K562 (cell line): ENCODE measurements around the gene PRPF8. TPM values are rescaled to one million over a fixed set of nuclear protein-coding genes. Genes with fewer than 3 reads are reported as not detected.
A peak's percentile ranks its signal among the peaks of the same experiment; 100 is the strongest.

Source experiments
- ATAC-seq: fragments of 200-7000 bp; cut with Tn5 transposase; 3 replicates; pipeline ENCODE4 v1.9.1; 2020; ENCODE audit warnings: moderate library complexity
- BruUV-seq: library from RNA; stranded (reverse); fragments of 400-500 nt; replicated peaks from 2 replicates; lab custom pipeline; 2021; lab: Mats Ljungman, UMichigan
- CTCF ChIA-PET: fragments of 300-600 bp; formaldehyde crosslinking; extraction: SDS; loops from one replicate; lab custom pipeline; 2021; ENCODE audit warnings: low intra/inter-chr PET ratio; lab: Yijun Ruan, JAX
- POLR2A ChIA-PET: fragments of 300-600, 350-650 bp; sonication (Branson Sonifier 250); formaldehyde crosslinking; extraction: SDS; loops from one replicate; lab custom pipeline; 2021; ENCODE audit warnings: antibody characterized with exemption, inconsistent platforms; lab: Yijun Ruan, JAX
- DNase-seq, 4 experiments: peaks; one replicate each; pipeline versions ENCODE4 v3.0.0 to v3.0.0-alpha.2; 2011 to 2018; ENCODE audit warnings: low spot score in 3 of 4, mixed read lengths in 3 of 4; ENCODE audit errors: extremely low read depth in 1 of 4
- FAIRE-seq: peaks from 2 replicates; lab custom pipeline; 2011; peaks lifted over from hg19 to GRCh38; lab: Jason Lieb, UNC
- H2AFZ ChIP-seq: 2 replicates; pipeline ENCODE4 v1.6.0; 2011; ENCODE audit warnings: low read depth, low read length, control low read depth, inconsistent platforms
- H3K27ac ChIP-seq: fragments of 200-600 bp; 3 replicates; pipeline ENCODE4 v1.8.0; 2011; ENCODE audit warnings: low read depth, mild to moderate bottlenecking, control low read depth, inconsistent platforms, low read length, moderate library complexity, mixed read lengths; ENCODE audit errors: extremely low read depth
- H3K27me3 ChIP-seq, 2 experiments: fragments of 300-600 bp in 1 of 2; 2 replicates in 1 of 2; 3 replicates in 1 of 2; pipeline versions ENCODE4 v1.6.0 to v1.8.0; 2011; ENCODE audit warnings: inconsistent platforms in 2 of 2, low read length in 2 of 2, mild to moderate bottlenecking in 1 of 2, mixed read lengths in 1 of 2, moderate library complexity in 1 of 2; ENCODE audit not compliant: control insufficient read depth in 2 of 2, insufficient read depth in 2 of 2
- H3K36me3 ChIP-seq: fragments of 300-600 bp; 3 replicates; pipeline ENCODE4 v1.8.0; 2011; ENCODE audit warnings: mild to moderate bottlenecking, low read length, inconsistent platforms; ENCODE audit not compliant: control insufficient read depth, insufficient read depth
- H3K4me1 ChIP-seq, 2 experiments: fragments of 200-600 bp in 1 of 2; replicated peaks in 1 of 2; 2 replicates in 1 of 2; 3 replicates in 1 of 2; pipeline versions ENCODE4 v1.5.1 to v1.8.0; 2011; ENCODE audit warnings: inconsistent platforms in 2 of 2, low read length in 2 of 2, mild to moderate bottlenecking in 1 of 2, mixed read lengths in 1 of 2, moderate library complexity in 1 of 2; ENCODE audit not compliant: control insufficient read depth in 2 of 2, insufficient read depth in 2 of 2
- H3K4me2 ChIP-seq: 2 replicates; pipeline ENCODE4 v1.6.1; 2011; ENCODE audit warnings: low read length, control low read depth, inconsistent platforms, mixed read lengths; ENCODE audit not compliant: insufficient read depth
- H3K4me3 ChIP-seq: fragments of 200-600 bp; sonication (generic), shearing (Covaris generic); 2 replicates; pipeline ENCODE4 v1.5.1; 2016; ENCODE audit warnings: control low read depth, inconsistent platforms
- H3K79me2 ChIP-seq: fragments of 200-600 bp; 3 replicates; pipeline ENCODE4 v1.8.0; 2011; ENCODE audit warnings: low read length, inconsistent platforms; ENCODE audit not compliant: control insufficient read depth, insufficient read depth
- H3K9ac ChIP-seq, 2 experiments: 2 replicates each; pipeline versions ENCODE4 v1.6.0 to v1.6.1; 2011; ENCODE audit warnings: low read depth in 2 of 2, low read length in 2 of 2, control low read depth in 1 of 2, inconsistent platforms in 1 of 2, mild to moderate bottlenecking in 1 of 2, mixed read lengths in 1 of 2; ENCODE audit not compliant: insufficient read depth in 1 of 2
- H3K9me1 ChIP-seq: one replicate; pipeline ENCODE4 v1.6.0; 2011; ENCODE audit warnings: inconsistent platforms, mild to moderate bottlenecking, low read length, moderate library complexity; ENCODE audit not compliant: control insufficient read depth, insufficient read depth
- H3K9me3 ChIP-seq: replicated peaks from 2 replicates; pipeline ENCODE4 v1.5.1; 2011; ENCODE audit warnings: low read depth, low read length, inconsistent platforms; ENCODE audit not compliant: control insufficient read depth, insufficient read depth
- H4K20me1 ChIP-seq: replicated peaks from 2 replicates; pipeline ENCODE4 v1.6.1; 2011; ENCODE audit warnings: low read length, inconsistent platforms, mixed read lengths; ENCODE audit not compliant: control insufficient read depth, insufficient read depth
- FOXK1 ChIP-seq: sonication (generic); formaldehyde crosslinking; IDR thresholded peaks from 2 replicates; pipeline ENCODE4 v1.8.0; 2022; ENCODE audit warnings: missing genetic modification reagents, mild to moderate bottlenecking, borderline replicate concordance
- L3MBTL2 ChIP-seq: fragments of 450-650 bp; IDR thresholded peaks from 2 replicates; pipeline ENCODE4 v1.6.1; 2016; ENCODE audit warnings: mild to moderate bottlenecking, moderate library complexity
- MAZ ChIP-seq, 2 experiments: fragments of 450-650 bp in 1 of 2; sonication (generic) in 1 of 2; formaldehyde crosslinking; IDR thresholded peaks in 1 of 2; conservative IDR thresholded peaks in 1 of 2; 2 replicates each; pipeline versions ENCODE4 v1.4.0 to v1.5.0; 2020; ENCODE audit warnings: mild to moderate bottlenecking in 1 of 2, missing genetic modification reagents in 1 of 2
- RB1 ChIP-seq: fragments of 450-650 bp; IDR thresholded peaks from 2 replicates; pipeline ENCODE4 v1.6.1; 2017; ENCODE audit warnings: low read depth, mild to moderate bottlenecking
- REST ChIP-seq, 2 experiments: fragments of 450-650 bp; formaldehyde crosslinking in 1 of 2; IDR thresholded peaks; 2 replicates each; pipeline versions ENCODE4 v1.4.0 to v1.6.1; 2014 to 2020; ENCODE audit warnings: mild to moderate bottlenecking in 2 of 2, borderline replicate concordance in 1 of 2, low read depth in 1 of 2
- SMC3 ChIP-seq: conservative IDR thresholded peaks from 2 replicates; pipeline ENCODE4 v1.6.1; 2011; ENCODE audit warnings: low read depth, low read length, improper control_type of control experiment; ENCODE audit not compliant: insufficient read depth
- SP1 ChIP-seq: sonication (generic); formaldehyde crosslinking; IDR thresholded peaks from 2 replicates; pipeline ENCODE4 v1.8.1; 2022; ENCODE audit warnings: mild to moderate bottlenecking, missing genetic modification reagents
- SUPT5H ChIP-seq: fragments of 450-650 bp; IDR thresholded peaks from 2 replicates; pipeline ENCODE4 v1.6.1; 2016
- WHSC1 ChIP-seq: IDR thresholded peaks from one replicate; pipeline ENCODE4 v1.6.1; 2012; ENCODE audit warnings: low read length, control low read depth, inconsistent platforms
- ZBTB17 ChIP-seq: fragments of 450-650 bp; formaldehyde crosslinking; IDR thresholded peaks from 2 replicates; pipeline ENCODE4 v1.4.0; 2020; ENCODE audit warnings: mild to moderate bottlenecking
- WGBS: fragments of 100-300 bp; shearing (Covaris generic); methylation state at CpG from one replicate; pipeline ENCODE4 v1.1.6; 2016; ENCODE audit warnings: low coverage, mixed read lengths; ENCODE audit not compliant: insufficient coverage; ENCODE audit errors: missing lambda C conversion rate; 5-methylcytosine and 5-hydroxymethylcytosine counted together
- in situ Hi-C: fragments of 300-500 bp; cut with MboI; formaldehyde crosslinking; loops from 4 replicates; pipeline ENCODE4 v1.15.0; 2018; ENCODE audit warnings: inconsistent platforms, mixed read lengths
- intact Hi-C: fragments of 100-400 bp; cut with micrococcal nuclease; formaldehyde crosslinking; loops from 2 replicates; pipeline ENCODE4 v1.14.2; 2022
- polyA plus RNA-seq, 8 experiments: library from polyadenylated mRNA; depleted of rRNA in 4 of 8; stranded (reverse) in 5 of 8; unstranded in 3 of 8; fragments of >200 nt; fragmentation: Nextera tagmentation in 2 of 8; fragmentation: Illumina TruSeq in 1 of 8; extraction: Ambion mirVana in 2 of 8; extraction: Trizol in 1 of 8; gene quantifications; 2 replicates each; pipeline versions ENCODE4 v1.2.1 to v1.2.3, GENCODE V29; 2011 to 2014; ENCODE audit warnings: inconsistent platforms in 1 of 8, missing spikeins in 1 of 8
- total RNA-seq, 7 experiments: library from RNA; depleted of rRNA in 6 of 7; stranded (reverse); fragments of >200 nt in 6 of 7; fragmentation: Illumina TruSeq in 2 of 7; extraction: Trizol in 2 of 7; gene quantifications; 2 replicates each; pipeline versions ENCODE4 v1.2.1 to v1.2.3, GENCODE V29; 2011 to 2021; ENCODE audit warnings: low replicate concordance in 1 of 7
- TF ChIP-seq, protein P1 (sequence below), 3 experiments: IDR thresholded peaks in 2 of 3; conservative IDR thresholded peaks in 1 of 3; 2 replicates each; pipeline ENCODE4 v1.5.1; 2011 to 2012; ENCODE audit warnings: low read length in 3 of 3, mild to moderate bottlenecking in 3 of 3, control low read depth in 2 of 3, improper control_type of control experiment in 1 of 3, inconsistent platforms in 1 of 3, low read depth in 1 of 3, mixed read lengths in 1 of 3, moderate library complexity in 1 of 3; ENCODE audit not compliant: insufficient read depth in 2 of 3

Gene PRPF8
- total and polyA plus RNA-seq, 9 of the 15 experiments (the other 6 are each of a cell fraction or from before 2014, with no cell fraction given), result 64.3 to 294 (median 85.9) TPM

GRCh38 chr17:1713878-1714426 lies 29.3 kb upstream of the PRPF8 start:
- no peaks in the 10 kb centered on the region for H3K9me1 ChIP-seq
- DNase-seq (peak in 1 of 4 experiments; percentile 56), FAIRE-seq (peak; percentile 19), ATAC-seq (no peak)
- peak overlapping the region; percentile 37 for H2AFZ ChIP-seq
- 1% methylated on average over 9 of the region's 11 CpGs for WGBS
- peak overlapping the region; percentile 88 for H3K27ac ChIP-seq
- H3K4me1 ChIP-seq, result peaks cover 43 to 70% of the 10 kb centered on the region in 2 experiments
- H3K79me2 ChIP-seq, result peaks cover 44% of the 10 kb centered on the region
- H3K36me3 ChIP-seq, result peaks cover 25% of the 10 kb centered on the region; the same call in 2 of the 3 replicates
- BruUV-seq, result no TSS peak
- H3K9ac ChIP-seq, result peak overlapping the region; percentile 70 to 90
- POLR2A ChIA-PET, result interaction anchor here (0.7 to 1.6 kb wide), 5 partner anchors 10 to 1827 kb away, joined by 3 to 12 read pairs (median 3); partner anchors contain the start of gene RILP
- H4K20me1 ChIP-seq, result 0 out of 2 replicates have a peak, but pooled peaks cover 3% of the 10 kb centered on the region
- H3K4me2 ChIP-seq, result peak overlapping the region; percentile 89
- no peaks in the 10 kb centered on the region for H3K9me3 ChIP-seq
- H3K4me3 ChIP-seq, result peak overlapping the region; percentile 85
- no peaks in the 10 kb centered on the region for H3K27me3 ChIP-seq
- intact Hi-C loops (no loop called here), in situ Hi-C loops (loop anchor here (5.0 to 10.0 kb wide), 2 partner anchors 42 to 321 kb away; partner anchors contain the start of gene DPH1)
- CTCF ChIA-PET, result interaction anchor here (1.2 kb wide), 1 partner anchor 151 kb away, joined by 3 read pairs; no protein-coding TSS in a partner anchor
- TF ChIP-seq WHSC1 (no peak), MAZ (CRISPR knock-in tag; conservative IDR thresholded peaks at IDR 0.05 in 1 of 2, IDR thresholded peaks at IDR 0.05 in 1 of 2) (peak in 1 of 2 experiments; percentile 42; a peak in 1 of 4 replicates), SP1 (CRISPR knock-in tag) (peak; percentile 44; the same call in 1 of the 2 replicates), RB1 (peak; percentile 64; the same call in 1 of the 2 replicates), SUPT5H (0 out of 2 replicates have a peak, but pooled peaks have one; percentile 14), L3MBTL2 (peak; percentile 51; the same call in 1 of the 2 replicates), SMC3 (0 out of 2 replicates have a peak, but pooled peaks have one; percentile 17), REST (IDR thresholded peaks at IDR 0.05; ENCODE audit: borderline replicate concordance) (peak; percentile 33; the same call in 1 of the 2 replicates), REST (CRISPR knock-in tag; IDR thresholded peaks at IDR 0.05; ENCODE audit: low read depth) (no peak), ZBTB17 (CRISPR knock-in tag) (no peak), FOXK1 (CRISPR knock-in tag) (0 out of 2 replicates have a peak, but pooled peaks have one; percentile 10)
- TF ChIP-seq, protein P1, sequence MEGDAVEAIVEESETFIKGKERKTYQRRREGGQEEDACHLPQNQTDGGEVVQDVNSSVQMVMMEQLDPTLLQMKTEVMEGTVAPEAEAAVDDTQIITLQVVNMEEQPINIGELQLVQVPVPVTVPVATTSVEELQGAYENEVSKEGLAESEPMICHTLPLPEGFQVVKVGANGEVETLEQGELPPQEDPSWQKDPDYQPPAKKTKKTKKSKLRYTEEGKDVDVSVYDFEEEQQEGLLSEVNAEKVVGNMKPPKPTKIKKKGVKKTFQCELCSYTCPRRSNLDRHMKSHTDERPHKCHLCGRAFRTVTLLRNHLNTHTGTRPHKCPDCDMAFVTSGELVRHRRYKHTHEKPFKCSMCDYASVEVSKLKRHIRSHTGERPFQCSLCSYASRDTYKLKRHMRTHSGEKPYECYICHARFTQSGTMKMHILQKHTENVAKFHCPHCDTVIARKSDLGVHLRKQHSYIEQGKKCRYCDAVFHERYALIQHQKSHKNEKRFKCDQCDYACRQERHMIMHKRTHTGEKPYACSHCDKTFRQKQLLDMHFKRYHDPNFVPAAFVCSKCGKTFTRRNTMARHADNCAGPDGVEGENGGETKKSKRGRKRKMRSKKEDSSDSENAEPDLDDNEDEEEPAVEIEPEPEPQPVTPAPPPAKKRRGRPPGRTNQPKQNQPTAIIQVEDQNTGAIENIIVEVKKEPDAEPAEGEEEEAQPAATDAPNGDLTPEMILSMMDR (IDR thresholded peaks at IDR 0.05 in 2 of 3, conservative IDR thresholded peaks at IDR 0.05 in 1 of 3; ENCODE audit: insufficient read depth in 2 of 3, low read depth in 1 of 3, low read length in 3 of 3), result peak; percentile 32 to 63 (median 61); a peak in 5 of 6 replicates
